ENCODE data around the gene DNER.
"Not testable (repeated sequence)": the region's sequence is repeated elsewhere in the genome, so short reads cannot be mapped to it uniquely, and the experiment has no call there.

The DNER gene

GRCh38 chr2:229622495-229623355 is 91.6 kb downstream of the DNER start:
- in situ Hi-C loops (cut with HindIII; ENCODE audit: low sequenced_read_pairs) = no loop called here

DNA sequence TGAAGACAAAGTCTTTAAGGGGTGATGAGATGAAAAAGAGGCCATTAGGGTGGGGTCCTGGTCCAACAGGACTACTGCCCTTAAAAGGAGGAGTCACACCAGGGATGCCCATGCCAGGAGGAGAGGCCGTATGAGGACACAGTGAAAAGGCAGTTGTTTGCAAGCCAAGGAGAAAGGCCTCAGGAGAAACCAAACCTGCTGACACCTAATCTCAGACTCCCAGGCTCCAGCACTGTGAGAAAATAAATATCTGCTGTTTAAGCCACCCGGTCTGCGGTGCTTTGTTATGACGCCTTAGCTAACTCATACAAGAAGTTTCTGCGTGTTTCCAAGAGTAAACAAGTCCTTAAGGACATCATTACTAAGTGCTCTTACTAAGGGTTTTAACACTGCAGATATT is 93.6 kb downstream of the DNER start:
- in situ Hi-C loops (cut with HindIII; ENCODE audit: low sequenced_read_pairs) = no loop called here

- in situ Hi-C loops (cut with HindIII; ENCODE audit: low sequenced_read_pairs) = no loop called here
These were observed 94.1 kb downstream of the DNER start for GRCh38 chr2:229620289-229620688.

DNA sequence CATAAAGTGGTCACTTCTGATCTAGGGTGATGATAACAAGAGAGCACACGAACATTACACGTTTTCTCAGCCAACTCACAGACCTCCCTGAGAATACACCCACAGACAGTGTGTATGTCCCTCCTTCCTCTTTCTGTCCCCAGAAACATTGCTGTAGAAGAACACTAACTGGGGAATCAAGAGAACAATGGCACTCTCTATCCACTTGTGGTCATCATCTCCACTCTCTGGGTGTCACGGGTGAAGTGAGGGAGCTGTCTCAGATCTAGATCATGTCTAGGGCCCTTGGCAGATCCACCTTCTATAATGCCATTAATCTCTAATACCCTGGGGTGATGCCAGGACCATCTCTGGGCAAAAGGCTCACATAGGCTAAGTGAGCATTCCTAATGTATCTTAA is 97.9 kb downstream of the DNER start:
- in situ Hi-C loops (cut with HindIII; ENCODE audit: low sequenced_read_pairs) = no loop called here

DNA sequence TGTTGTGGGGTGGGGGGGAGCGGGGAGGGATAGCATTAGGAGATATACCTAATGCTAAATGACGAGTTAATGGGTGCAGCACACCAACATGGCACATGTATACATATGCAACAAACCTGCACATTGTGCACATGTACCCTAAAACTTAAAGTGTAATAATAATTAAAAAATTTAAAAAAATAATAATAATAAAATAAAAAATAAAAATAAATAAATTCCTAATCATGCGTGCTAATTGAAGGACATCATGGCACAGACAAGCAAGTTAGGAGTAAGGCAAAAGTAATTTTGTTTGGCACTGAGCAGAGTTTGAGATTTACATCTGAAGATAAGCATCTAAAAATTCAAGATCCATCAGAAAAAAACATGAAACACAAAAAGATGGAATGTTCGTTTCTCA is 100.3 kb downstream of the DNER start:
- in situ Hi-C loops (cut with HindIII; ENCODE audit: low sequenced_read_pairs) = not testable (repeated sequence)

DNA sequence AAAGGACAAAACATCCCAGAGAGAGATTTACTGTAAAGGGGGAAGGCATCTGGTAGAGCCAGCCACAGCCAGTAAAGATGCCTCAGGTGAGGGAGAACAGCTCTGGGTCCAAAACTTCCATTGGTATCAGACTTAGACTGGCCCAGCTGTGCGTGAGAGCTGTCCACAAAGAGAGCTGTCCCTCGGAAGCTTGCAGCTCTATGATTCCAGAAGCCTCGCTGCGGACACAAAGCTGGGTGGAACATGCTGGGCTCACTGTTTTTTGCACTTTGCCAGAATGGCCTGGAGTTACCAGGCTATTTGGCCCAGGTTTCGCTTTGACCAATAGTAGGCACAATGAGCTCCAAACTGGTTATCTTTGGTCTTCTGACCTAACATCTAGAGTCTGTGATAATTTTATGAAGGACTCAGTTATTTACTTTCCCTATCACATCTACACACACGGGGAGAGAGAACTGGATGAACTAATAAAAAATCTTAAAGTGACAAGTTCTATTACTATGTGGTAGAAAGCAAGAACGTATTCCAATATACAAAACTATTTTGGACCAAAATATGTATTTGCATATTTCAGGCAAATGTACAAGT is 101.9 kb downstream of the DNER start:
- in situ Hi-C loops (cut with HindIII; ENCODE audit: low sequenced_read_pairs) = no loop called here

- in situ Hi-C loops (cut with HindIII; ENCODE audit: low sequenced_read_pairs) = no loop called here
These were observed 103.0 kb downstream of the DNER start for GRCh38 chr2:229611360-229611759.

GRCh38 chr2:229610872-229611271 is 103.5 kb downstream of the DNER start:
- in situ Hi-C loops (cut with HindIII; ENCODE audit: low sequenced_read_pairs) = no loop called here

- in situ Hi-C loops (cut with HindIII; ENCODE audit: low sequenced_read_pairs) = no loop called here
These were observed 104.0 kb downstream of the DNER start for GRCh38 chr2:229610333-229610732.

GRCh38 chr2:229601936-229602335 is 112.4 kb downstream of the DNER start:
- in situ Hi-C loops (cut with HindIII; ENCODE audit: low sequenced_read_pairs) = no loop called here

- in situ Hi-C loops (cut with HindIII; ENCODE audit: low sequenced_read_pairs) = no loop called here
These were observed 113.0 kb downstream of the DNER start for GRCh38 chr2:229601396-229601795.

GRCh38 chr2:229598227-229598626 is 116.1 kb downstream of the DNER start:
- in situ Hi-C loops (cut with HindIII; ENCODE audit: low sequenced_read_pairs) = no loop called here

GRCh38 chr2:229596796-229597195 is 117.6 kb downstream of the DNER start:
- in situ Hi-C loops (cut with HindIII; ENCODE audit: low sequenced_read_pairs) = no loop called here

DNA sequence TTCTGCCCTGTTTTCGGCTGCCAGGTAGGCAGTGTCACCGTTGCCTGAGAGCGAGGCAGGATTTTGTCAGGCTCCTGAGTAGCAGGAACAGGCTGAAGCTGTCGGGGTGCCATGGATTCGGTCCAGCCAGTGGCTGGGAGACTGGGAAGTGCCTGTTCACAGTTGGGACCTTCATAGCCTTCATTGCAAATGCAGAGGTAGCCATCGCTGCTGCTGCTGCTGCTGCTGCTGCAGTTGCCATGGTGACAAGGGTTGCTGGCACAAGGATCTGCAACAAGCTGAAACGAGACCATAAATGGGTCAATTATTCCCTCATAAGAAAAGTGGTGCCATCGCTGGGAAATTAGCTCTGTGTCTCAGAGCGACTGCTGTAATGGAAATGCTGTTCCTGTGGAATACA is 122.7 kb downstream of the DNER start:
- in situ Hi-C loops (cut with HindIII; ENCODE audit: low sequenced_read_pairs) = no loop called here

GRCh38 chr2:229586746-229587705 is 127.3 kb downstream of the DNER start:
- in situ Hi-C loops (cut with HindIII; ENCODE audit: low sequenced_read_pairs) = no loop called here

- in situ Hi-C loops (cut with HindIII; ENCODE audit: low sequenced_read_pairs) = no loop called here
These were observed 128.3 kb downstream of the DNER start for GRCh38 chr2:229586012-229586411.

DNA sequence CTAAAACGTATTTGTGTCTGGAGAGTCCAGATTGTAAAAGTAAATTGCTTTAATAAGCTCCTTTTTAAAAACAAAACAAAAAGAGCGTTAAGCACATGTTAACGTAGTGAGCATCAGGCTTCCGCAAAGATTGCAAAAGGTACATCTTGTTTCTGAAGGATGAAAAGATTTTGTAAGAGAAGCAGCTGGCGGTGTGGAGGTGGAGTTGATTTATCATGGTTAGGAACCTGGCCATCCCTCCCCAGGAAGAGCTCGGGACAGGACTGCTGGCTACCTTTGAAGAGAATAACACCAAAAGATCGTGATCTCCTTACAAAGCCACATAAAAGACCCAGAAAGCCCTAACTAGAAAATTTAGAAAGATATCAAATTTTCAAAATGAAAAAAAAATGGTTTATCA is 132.2 kb downstream of the DNER start:
- in situ Hi-C loops (cut with HindIII; ENCODE audit: low sequenced_read_pairs) = no loop called here

GRCh38 chr2:229578052-229578846 is 136.1 kb downstream of the DNER start:
- in situ Hi-C loops (cut with HindIII; ENCODE audit: low sequenced_read_pairs) = no loop called here

DNA sequence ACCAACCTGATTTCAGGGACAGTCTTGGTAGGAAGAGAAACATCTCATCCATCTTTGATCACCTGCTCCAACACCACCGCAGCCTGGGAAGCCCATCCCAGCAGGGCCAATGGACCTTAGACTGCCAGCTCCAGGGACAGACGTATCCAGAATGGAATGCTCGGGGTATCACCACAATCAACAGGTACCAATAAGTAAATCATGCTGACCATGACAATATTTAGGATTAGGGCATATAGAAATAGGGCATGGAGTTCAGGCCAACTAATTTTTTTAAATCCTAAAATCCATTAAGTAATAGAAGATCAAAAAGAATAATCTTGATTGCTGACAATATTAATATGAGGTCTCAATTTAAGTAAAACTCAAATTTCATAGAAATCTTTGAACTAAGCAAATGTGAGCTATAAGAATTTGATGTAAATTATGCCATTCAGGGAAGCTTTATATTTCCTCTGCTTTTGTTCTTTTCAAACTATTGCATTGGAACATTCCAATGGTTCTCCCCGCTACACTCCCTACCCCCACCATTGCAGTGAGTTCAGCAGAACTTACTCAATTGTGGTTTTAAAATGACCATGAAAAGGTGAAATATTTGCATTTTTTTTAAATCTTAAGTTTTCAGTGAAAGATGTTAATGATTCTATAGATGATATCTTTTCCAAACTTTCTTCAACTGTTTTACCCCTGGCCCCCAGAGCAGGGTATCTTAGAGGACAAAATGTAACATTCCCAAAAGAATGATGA is 138.6 kb downstream of the DNER start:
- in situ Hi-C loops (cut with HindIII; ENCODE audit: low sequenced_read_pairs) = no loop called here

Data from DLD1 (cell line).